HG03558 (cell line): ENCODE data around the gene MYL12B.
"Not testable (repeated sequence)": the region's sequence is repeated elsewhere in the genome, so short reads cannot be mapped to it uniquely, and the experiment has no call there.

Source experiments
- ATAC-seq: cut with Tn5 transposase; IDR thresholded peaks from one replicate; pipeline ENCODE4 v1.9.1; 2021; ENCODE audit warnings: moderate number of reproducible peaks; ENCODE audit not compliant: unreplicated experiment; ENCODE audit errors: extremely low read depth

MYL12B gene

GRCh38 chr18:3257627-3258120 is 4.3 kb upstream of the MYL12B start:
- no peak for ATAC-seq

GRCh38 chr18:3260995-3261372 is 949 bp upstream of the MYL12B start:
- no peak for ATAC-seq

DNA sequence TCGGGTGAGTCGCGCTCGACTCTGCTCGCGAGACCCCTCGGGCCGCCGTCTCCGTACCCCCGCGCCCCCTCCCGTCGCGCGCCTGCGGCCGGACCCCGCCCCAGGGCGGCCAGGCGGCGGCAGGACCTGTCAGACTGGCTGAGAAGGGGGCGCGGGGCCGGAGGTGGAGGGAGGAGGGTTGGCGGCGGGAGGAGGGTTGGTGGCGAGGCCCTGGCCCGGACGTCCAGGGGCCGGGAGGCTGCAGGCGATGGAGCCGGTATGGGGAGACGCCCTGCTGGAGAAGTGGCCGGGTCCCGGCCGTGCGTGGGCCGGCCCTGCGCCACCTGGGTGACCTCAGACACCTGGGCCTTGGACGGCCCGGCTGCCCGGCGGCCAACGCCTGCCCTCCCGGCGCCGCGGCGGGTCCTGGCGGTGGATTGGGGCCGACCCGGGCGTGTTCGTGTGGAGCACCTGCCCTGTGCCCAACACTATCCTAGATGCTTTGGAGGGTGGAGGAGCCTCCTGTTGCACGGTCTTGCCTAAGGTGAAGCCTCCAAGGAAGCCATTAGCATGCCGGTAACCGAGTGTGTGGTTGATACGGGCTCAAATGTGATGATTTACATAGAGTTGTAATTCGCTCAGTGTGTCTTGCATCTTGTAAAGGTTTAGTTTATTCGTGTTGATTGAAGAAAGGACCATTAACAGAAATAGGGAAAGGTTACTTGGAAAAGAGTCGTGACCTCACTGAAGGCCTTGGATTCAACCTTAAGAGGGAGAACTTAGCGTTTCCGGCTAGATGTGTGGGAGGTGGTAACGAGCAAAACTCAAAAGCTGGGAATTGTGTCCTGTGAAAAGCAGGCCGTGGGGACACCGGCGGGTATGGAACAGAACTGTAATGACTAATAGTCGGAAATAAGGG is 550 bp downstream of the MYL12B start:
- ATAC-seq, result peak; percentile 13

DNA sequence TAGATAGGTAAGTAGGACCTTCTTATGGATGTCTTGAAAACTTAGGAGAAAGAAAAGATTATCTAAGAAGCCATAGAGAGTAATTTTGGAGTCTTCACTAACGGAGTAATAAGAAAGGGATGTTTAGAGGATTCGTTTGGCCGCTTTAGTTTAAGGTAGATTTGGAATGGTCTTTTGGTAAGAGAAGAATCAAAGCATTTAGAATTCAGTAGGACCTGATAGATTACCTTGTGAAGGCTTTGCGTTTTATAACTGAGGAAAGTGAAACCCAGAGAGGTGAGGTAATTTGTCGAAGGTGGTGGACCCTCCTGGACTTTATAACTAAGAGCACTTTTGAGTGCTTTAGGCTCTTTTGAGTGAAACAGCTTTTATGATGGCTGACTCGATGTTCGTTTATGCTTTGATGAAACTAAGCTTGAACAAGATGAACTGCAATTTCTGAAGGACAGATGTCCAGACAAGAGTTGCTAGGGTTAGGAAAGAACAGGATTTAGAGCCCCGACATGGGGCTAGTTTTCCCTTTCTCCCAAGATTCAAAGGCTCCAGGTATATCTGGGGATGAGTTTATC is 1.3 kb downstream of the MYL12B start:
- no peak for ATAC-seq

DNA sequence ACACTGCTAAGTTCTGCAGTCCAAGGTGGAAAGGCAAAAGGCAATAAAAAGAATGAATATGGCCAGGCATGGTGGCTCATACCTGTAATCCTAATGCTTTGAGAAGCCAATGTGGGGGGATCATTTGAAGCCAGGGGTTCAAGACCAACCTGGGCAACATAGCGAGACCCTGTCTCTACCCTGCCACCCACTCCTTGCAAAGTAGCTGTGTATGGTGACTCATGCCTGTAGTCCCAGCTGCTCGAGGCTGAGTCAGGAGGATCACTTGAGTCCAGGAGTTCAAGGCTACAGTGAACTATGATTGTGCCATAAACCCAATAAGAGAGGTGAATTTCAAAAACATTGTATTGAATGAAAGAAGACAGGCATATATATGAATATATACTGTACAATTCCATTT is 2.4 kb downstream of the MYL12B start:
- no peak for ATAC-seq

DNA sequence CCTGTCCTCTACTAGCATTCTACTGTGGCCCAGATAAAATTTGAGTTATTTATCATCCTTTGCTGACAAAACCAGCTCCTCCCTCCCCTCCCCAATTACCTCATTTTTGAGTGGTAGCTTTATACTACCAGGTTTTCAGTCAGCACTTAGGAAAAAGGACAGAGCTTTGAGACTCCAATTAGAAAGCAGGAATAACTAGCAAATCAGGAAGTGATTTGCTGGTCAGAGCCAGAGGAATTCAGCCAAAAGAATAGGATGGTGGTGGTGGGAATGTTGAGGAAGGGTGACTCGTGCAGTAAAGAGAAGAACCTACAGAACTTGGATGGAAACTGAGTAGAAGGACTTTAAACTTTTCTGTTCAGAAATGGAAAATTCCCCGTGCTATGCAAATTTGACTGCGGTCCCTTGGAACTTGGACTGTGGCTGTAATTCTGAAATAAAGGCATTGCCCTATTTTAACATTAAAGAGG is 3.7 kb downstream of the MYL12B start:
- ATAC-seq, result no peak

- no peak for ATAC-seq
Observed at GRCh38 chr18:3266062-3266608, 4.2 kb downstream of the MYL12B start.

- no peak for ATAC-seq
Observed at GRCh38 chr18:3268306-3268705, 6.4 kb downstream of the MYL12B start.

DNA sequence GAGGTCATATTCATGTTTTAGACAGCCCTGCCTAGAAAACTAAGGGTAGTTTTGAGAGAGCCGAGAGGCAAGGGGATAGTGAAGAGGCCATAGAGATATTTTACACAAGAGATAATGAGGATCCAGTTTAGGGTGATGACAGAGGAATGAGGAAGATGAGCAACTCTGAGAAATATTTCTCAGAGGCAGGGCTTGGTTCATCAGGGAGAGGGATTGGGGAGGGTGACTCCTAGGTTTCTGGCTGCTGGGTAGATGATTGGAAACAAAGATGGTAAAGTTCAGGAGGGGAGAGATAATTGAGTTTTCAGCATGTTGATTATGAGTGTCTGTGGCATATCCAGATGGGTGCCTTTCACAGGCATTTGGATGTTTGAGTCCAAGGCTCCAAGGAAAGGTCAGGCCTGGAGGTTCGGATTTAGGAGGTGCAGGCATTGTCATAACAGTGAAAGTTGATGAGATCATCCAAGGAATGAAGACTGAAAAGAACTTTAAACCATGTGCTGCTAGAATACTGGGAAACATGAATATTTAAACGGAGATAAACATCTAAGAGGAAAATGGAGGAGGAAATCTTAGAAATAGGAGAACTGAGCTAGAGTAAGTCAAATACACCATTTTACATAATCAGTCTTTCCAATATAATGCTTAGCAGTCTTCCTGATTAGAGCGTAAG is 7.4 kb downstream of the MYL12B start:
- no peak for ATAC-seq

DNA sequence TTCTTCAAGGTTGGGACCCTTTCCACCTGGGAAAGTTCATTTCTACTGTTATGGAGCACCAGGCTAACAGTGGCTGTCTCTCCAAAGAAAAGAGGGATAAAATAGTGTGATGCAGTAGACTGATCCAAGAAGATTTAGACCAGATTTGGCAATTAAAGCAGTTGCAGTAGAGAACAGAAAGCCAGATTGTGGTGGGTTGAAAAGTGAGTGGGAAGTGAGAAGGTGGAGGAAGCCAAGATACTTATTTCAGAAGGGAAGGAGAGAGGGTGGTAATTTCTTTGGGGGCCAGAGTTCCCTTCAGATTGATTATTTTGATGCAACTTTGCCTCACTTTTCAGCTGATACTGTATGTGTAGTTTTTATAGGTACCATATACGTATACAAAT is 8.0 kb downstream of the MYL12B start:
- ATAC-seq, result no peak

DNA sequence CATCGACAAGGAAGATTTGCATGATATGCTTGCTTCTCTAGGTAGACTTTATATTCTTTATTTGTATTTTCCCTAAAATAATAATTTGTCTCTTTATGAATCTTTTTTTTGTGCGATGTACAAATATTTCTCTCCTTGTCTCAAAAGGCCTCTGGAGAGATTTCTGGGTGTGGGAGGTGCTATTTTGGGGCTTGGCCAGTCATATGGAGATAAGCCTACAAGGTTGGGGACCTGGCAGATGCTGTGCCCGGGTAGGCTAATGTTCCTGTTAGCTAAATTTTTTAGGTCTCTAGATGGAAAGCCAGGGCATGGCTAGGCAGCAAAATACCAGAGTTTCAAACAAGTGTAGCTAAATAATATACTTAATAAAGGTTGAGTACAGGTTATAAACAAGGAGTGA is 11.1 kb downstream of the MYL12B start:
- no peak for ATAC-seq

- ATAC-seq, result not testable (repeated sequence)
Observed at GRCh38 chr18:3277643-3278213, 15.8 kb downstream of the MYL12B start.

- peak; percentile 66 for ATAC-seq
Observed at GRCh38 chr18:3279201-3280185, 17.6 kb downstream of the MYL12B start.

DNA sequence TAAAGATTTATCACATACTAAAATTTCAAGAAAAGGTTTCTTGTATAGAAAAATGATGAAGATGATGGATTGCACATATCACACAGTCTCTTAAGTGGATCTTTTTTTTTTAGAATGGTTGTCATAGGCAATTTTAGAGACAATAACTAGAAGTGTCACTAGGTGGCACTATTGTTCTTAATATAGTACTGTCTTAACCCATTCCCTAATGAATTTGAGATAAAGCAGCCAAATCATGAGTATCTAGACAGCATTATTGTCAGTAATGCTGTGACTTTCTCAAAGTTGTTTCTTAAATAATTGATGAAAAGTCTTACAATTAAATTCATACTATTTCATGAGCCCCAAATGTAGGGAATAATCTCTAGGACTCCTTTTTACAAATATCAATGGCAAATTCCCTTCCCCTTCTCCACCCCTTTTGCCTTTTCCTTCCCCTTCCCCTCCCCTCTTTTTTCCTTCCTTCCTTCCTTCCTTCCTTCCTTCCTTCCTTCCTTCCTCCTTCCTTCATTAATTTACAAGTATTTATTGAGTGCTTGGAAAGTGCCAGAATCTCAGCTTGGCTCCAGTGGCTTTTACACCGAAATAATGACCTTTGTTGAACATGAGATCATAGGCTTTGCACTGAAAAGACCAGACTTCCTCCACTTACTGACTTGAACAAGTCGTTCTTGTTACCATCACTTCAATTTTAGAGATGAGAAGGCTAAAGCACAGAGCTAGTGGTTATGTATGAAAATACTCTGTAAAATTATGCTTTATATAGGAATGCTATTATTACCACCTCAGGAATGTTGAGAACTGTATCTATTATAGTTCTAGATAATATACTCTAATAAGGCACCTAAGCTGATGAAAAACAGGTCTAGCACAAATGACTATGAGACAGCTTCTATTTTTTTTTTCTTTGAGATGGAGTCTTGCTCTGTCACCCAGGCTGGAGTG is 19.8 kb downstream of the MYL12B start:
- ATAC-seq, result no peak

GRCh38 chr18:3283253-3283863 is 21.4 kb downstream of the MYL12B start:
- no peak for ATAC-seq

DNA sequence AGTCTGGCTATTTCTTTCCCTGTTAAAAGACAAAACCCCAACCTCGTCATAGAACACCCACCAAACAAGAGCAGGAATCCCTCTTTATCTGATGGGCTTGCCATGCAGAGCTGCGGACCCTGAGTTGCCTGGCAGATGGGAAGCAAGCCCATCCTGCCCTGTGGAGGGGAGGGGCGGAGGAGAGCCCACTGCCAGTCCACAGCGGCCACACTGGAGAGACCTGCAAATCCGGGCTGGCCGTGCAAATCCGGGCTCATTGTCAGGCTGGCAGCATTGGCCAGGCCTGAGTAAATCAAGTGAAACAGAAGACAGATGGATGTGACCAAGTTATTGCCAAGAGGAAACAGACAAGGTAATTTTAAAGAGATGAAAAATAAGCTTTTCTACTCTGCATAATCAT is 22.0 kb downstream of the MYL12B start:
- no peak for ATAC-seq

DNA sequence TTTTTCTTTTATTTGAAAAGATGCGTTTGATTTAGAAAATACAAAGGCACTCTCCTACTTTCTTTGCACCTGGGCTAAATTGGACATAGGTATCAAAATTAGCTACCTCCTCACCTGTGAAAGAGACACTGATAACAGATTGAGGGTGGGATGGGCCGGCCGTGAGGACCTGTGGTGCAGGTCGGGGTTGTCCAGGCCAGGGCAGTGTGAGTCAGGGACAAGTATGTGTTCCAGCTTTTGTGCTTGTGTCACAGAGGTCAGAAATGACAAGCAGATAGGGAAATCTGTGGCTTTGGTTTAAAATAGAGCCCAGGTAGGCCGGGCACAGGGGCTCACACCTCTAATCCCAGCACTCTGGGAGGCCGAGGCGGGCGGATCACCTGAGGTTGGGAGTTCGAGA is 22.6 kb downstream of the MYL12B start:
- ATAC-seq, result no peak

GRCh38 chr18:3286159-3286558 is 24.2 kb downstream of the MYL12B start:
- ATAC-seq, result no peak
